Activated CD4-positive, alpha-beta T cell treated with anti-CD3 and anti-CD28 coated beads for 24 hours (primary cell): ENCODE data around the gene AADAC.
"Not testable (repeated sequence)": the region's sequence is repeated elsewhere in the genome, so short reads cannot be mapped to it uniquely, and the experiment has no call there.

Experiments
- DNase-seq, 2 donors: peaks; one replicate each; pipeline ENCODE4 v3.0.0-alpha.2; 2020; ENCODE audit warnings: low read depth in 2 of 2

Gene AADAC

GRCh38 chr3:151813799-151814198, at the start of gene AADAC:
Gene AADAC (plus strand): TSS chr3:151814116. CDS start chr3:151814163, 47 bp downstream.
- no peak for DNase-seq

- not testable (repeated sequence) for DNase-seq
These were observed 49.2 kb upstream of the AADAC start for GRCh38 chr3:151764699-151765098.

GRCh38 chr3:151765685-151766084, 48.2 kb upstream of the AADAC start:
- DNase-seq, result no peak

- DNase-seq, result no peak
These were observed 47.5 kb upstream of the AADAC start for GRCh38 chr3:151766454-151766853.

- DNase-seq, result no peak
These were observed 45.5 kb upstream of the AADAC start for GRCh38 chr3:151768393-151768930.

- no peak for DNase-seq
These were observed 44.7 kb upstream of the AADAC start for GRCh38 chr3:151769175-151769574.

- no peak for DNase-seq
These were observed 43.0 kb upstream of the AADAC start for GRCh38 chr3:151770956-151771355.

GRCh38 chr3:151772825-151773480, 41.0 kb upstream of the AADAC start:
- no peak for DNase-seq

GRCh38 chr3:151774235-151774634, 39.7 kb upstream of the AADAC start:
- no peak for DNase-seq

- DNase-seq, result no peak
These were observed 39.0 kb upstream of the AADAC start for GRCh38 chr3:151774910-151775309.

GRCh38 chr3:151775314-151776258, 38.3 kb upstream of the AADAC start:
- DNase-seq, result no peak

- DNase-seq, result no peak
These were observed 37.6 kb upstream of the AADAC start for GRCh38 chr3:151776259-151776740.

- no peak for DNase-seq
These were observed 36.0 kb upstream of the AADAC start for GRCh38 chr3:151777880-151778279.

GRCh38 chr3:151787626-151788025, 26.3 kb upstream of the AADAC start:
- no peak for DNase-seq

GRCh38 chr3:151788401-151788800, 25.5 kb upstream of the AADAC start:
- DNase-seq, result no peak

GRCh38 chr3:151789853-151790463, 24.0 kb upstream of the AADAC start:
- no peak for DNase-seq

GRCh38 chr3:151790763-151791162, 23.2 kb upstream of the AADAC start:
- DNase-seq, result not testable (repeated sequence)

GRCh38 chr3:151792411-151792810, 21.5 kb upstream of the AADAC start:
- DNase-seq, result no peak

GRCh38 chr3:151793636-151794035, 20.3 kb upstream of the AADAC start:
- DNase-seq, result no peak

- no peak for DNase-seq
These were observed 19.8 kb upstream of the AADAC start for GRCh38 chr3:151794080-151794479.

- DNase-seq, result no peak
These were observed 18.6 kb upstream of the AADAC start for GRCh38 chr3:151795276-151795675.

GRCh38 chr3:151796105-151796680, 17.7 kb upstream of the AADAC start:
- DNase-seq, result no peak
